ENCODE results near the gene RIN2. TPM values are rescaled to one million over a fixed set of nuclear protein-coding genes. Genes with fewer than 3 reads are reported as not detected.

The RIN2 gene
- total and polyA plus RNA-seq, 9 of the 15 experiments (the other 6 are each of a cell fraction or from before 2014, with no cell fraction given), result 0.09 TPM; not detected in 8

DNA sequence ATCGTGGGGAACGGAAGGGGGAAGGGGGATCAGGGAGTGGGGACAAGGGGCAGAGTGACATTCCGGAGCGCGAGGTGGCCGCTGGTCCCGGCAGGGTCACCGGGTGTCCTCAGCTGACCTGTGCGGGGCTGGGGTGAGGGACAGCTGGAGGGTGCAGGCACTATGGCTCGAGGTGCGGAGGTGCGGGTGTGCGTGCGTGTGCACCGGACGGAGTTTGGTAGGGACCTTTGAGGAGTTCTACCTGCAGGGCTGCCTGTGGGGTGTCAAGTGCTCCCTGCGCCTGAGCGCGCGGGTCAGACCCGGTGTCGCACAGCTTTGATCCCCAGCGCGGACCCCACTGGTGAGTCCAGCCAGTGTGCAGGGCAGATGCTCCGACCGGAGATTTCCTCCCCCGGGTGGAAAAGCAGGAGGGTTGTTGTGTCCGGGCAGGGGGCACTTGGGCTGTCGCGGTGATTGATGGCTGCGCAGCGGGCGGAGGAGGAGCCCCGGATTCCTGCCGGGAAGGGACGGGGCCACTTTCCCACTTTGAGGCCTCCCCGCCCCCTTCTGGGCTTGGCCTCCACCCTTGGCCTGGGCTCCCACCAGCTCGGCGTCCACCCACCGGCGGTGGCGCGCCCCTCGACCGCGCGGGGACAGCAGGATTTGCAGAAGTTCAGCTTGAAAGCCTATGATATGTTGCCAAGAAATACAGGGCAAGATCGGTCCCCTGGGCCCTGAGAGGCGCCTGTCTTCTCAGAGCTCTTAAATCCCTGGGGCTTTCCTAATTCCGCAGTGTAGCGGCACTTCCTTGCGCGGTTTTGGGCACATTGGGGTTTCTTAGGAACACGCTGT lies 658 bp downstream of the RIN2 start:
- intact Hi-C loops (cut with micrococcal nuclease), result no loop called here
- no peaks in the 10 kb centered on the region for H3K36me3 ChIP-seq (ENCODE audit: control insufficient read depth, insufficient read depth, low read length)
- DNase-seq (ENCODE audit: extremely low read depth in 1 of 4, low spot score in 3 of 4) (no peak), FAIRE-seq (no peak), ATAC-seq (no peak)
- no peaks in the 10 kb centered on the region for H4K20me1 ChIP-seq (replicated peaks; ENCODE audit: control insufficient read depth, insufficient read depth, low read length)
- H3K9me3 ChIP-seq (replicated peaks; ENCODE audit: control insufficient read depth, insufficient read depth, low read depth, low read length), result no peaks in the 10 kb centered on the region
- H3K4me2 ChIP-seq (ENCODE audit: insufficient read depth, low read length), result no peak overlapping the region
- in situ Hi-C loops (cut with MboI), result no loop called here
- H3K4me1 ChIP-seq (replicated peaks in 1 of 2; ENCODE audit: control insufficient read depth in 2 of 2, insufficient read depth in 2 of 2, low read length in 2 of 2), result peaks cover 0 to 9% of the 10 kb centered on the region in 2 experiments; a peak in 1 of 5 replicates
- ChIA-PET POLR2A (no interaction called here), CTCF (ENCODE audit: low intra/inter-chr PET ratio) (no interaction called here)
- no peak for TF ChIP-seq RB1 (IDR thresholded peaks at IDR 0.05; ENCODE audit: low read depth)
- H3K9me1 ChIP-seq (ENCODE audit: control insufficient read depth, insufficient read depth, low read length), result no peaks in the 10 kb centered on the region
- no peak overlapping the region for H3K27ac ChIP-seq (ENCODE audit: extremely low read depth, low read depth, low read length)
- H3K79me2 ChIP-seq (ENCODE audit: control insufficient read depth, insufficient read depth, low read length), result no peaks in the 10 kb centered on the region
- no peak overlapping the region for H3K9ac ChIP-seq (ENCODE audit: insufficient read depth in 1 of 2, low read depth in 2 of 2, low read length in 2 of 2)
- H3K4me3 ChIP-seq, result no peak overlapping the region
- H2AFZ ChIP-seq (ENCODE audit: low read depth, low read length), result no peak overlapping the region
- WGBS (ENCODE audit: insufficient coverage, low coverage, missing lambda C conversion rate), result 1% methylated on average over 18 of the region's 54 CpGs
- BruUV-seq (replicated peaks), result no TSS peak
- H3K27me3 ChIP-seq (ENCODE audit: control insufficient read depth in 2 of 2, insufficient read depth in 2 of 2, low read length in 2 of 2), result peaks cover 0 to 9% of the 10 kb centered on the region in 2 experiments; a peak in 2 of 5 replicates

DNA sequence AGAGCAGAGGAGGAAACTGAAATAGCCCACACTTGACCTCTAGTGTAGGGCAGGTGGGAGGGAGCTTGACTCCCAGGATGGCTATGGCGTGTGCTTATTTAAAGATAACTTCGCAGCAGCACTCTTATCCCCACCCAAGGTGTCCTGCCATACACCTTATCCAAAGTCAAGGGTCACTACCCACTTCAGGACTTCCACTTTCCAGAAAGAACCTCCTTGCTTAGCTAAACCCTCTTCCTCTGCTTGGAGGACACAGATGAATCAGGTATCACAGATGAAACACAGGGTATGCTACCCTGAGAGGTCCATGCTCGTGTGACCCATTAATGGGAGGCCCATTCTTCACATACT lies 2.3 kb downstream of the RIN2 start:
- BruUV-seq (replicated peaks), result no TSS peak
- H3K4me2 ChIP-seq (ENCODE audit: insufficient read depth, low read length), result no peak overlapping the region
- TF ChIP-seq U2AF1 (optimal IDR thresholded peaks at IDR 0.05; ENCODE audit: low read depth, low read length) (no peak), KAT7 (CRISPR knock-in tag; IDR thresholded peaks at IDR 0.05; ENCODE audit: borderline replicate concordance) (no peak), CREB1 (IDR thresholded peaks at IDR 0.05) (no peak), CREB1 (CRISPR knock-in tag; IDR thresholded peaks at IDR 0.05) (no peak), ZBTB7A (IDR thresholded peaks at IDR 0.05; ENCODE audit: borderline replicate concordance, control insufficient read depth, low read depth, low read length) (no peak)
- TF ChIP-seq, protein P1, sequence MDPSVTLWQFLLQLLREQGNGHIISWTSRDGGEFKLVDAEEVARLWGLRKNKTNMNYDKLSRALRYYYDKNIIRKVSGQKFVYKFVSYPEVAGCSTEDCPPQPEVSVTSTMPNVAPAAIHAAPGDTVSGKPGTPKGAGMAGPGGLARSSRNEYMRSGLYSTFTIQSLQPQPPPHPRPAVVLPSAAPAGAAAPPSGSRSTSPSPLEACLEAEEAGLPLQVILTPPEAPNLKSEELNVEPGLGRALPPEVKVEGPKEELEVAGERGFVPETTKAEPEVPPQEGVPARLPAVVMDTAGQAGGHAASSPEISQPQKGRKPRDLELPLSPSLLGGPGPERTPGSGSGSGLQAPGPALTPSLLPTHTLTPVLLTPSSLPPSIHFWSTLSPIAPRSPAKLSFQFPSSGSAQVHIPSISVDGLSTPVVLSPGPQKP (CRISPR knock-in tag; IDR thresholded peaks at IDR 0.05), result no peak
- TF ChIP-seq, protein P2, sequence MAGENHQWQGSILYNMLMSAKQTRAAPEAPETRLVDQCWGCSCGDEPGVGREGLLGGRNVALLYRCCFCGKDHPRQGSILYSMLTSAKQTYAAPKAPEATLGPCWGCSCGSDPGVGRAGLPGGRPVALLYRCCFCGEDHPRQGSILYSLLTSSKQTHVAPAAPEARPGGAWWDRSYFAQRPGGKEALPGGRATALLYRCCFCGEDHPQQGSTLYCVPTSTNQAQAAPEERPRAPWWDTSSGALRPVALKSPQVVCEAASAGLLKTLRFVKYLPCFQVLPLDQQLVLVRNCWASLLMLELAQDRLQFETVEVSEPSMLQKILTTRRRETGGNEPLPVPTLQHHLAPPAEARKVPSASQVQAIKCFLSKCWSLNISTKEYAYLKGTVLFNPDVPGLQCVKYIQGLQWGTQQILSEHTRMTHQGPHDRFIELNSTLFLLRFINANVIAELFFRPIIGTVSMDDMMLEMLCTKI (IDR thresholded peaks at IDR 0.05; ENCODE audit: partially characterized antibody), result no peak
- TF ChIP-seq, protein P3, sequence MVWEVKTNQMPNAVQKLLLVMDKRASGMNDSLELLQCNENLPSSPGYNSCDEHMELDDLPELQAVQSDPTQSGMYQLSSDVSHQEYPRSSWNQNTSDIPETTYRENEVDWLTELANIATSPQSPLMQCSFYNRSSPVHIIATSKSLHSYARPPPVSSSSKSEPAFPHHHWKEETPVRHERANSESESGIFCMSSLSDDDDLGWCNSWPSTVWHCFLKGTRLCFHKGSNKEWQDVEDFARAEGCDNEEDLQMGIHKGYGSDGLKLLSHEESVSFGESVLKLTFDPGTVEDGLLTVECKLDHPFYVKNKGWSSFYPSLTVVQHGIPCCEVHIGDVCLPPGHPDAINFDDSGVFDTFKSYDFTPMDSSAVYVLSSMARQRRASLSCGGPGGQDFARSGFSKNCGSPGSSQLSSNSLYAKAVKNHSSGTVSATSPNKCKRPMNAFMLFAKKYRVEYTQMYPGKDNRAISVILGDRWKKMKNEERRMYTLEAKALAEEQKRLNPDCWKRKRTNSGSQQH (CRISPR knock-in tag; IDR thresholded peaks at IDR 0.05), result no peak
- TF ChIP-seq, protein P4, sequence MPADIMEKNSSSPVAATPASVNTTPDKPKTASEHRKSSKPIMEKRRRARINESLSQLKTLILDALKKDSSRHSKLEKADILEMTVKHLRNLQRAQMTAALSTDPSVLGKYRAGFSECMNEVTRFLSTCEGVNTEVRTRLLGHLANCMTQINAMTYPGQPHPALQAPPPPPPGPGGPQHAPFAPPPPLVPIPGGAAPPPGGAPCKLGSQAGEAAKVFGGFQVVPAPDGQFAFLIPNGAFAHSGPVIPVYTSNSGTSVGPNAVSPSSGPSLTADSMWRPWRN (IDR thresholded peaks at IDR 0.05; ENCODE audit: low read depth), result no peak

More for the DNA sequence above, 2.3 kb downstream of the RIN2 start:
- 0% methylated on average over 3 of the region's 3 CpGs for WGBS (ENCODE audit: insufficient coverage, low coverage, missing lambda C conversion rate)
- in situ Hi-C loops (cut with MboI) (no loop called here), intact Hi-C loops (cut with micrococcal nuclease) (no loop called here)
- Histone ChIP-seq H3K9ac (ENCODE audit: insufficient read depth in 1 of 2, low read depth in 2 of 2, low read length in 2 of 2) (no peak overlapping the region), H3K27me3 (ENCODE audit: control insufficient read depth in 2 of 2, insufficient read depth in 2 of 2, low read length in 2 of 2) (peaks cover 0 to 9% of the 10 kb centered on the region in 2 experiments; a peak in 2 of 5 replicates), H3K4me1 (replicated peaks in 1 of 2; ENCODE audit: control insufficient read depth in 2 of 2, insufficient read depth in 2 of 2, low read length in 2 of 2) (peaks cover 0 to 9% of the 10 kb centered on the region in 2 experiments; a peak in 1 of 5 replicates), H3K9me3 (replicated peaks; ENCODE audit: control insufficient read depth, insufficient read depth, low read depth, low read length) (no peaks in the 10 kb centered on the region), H4K20me1 (replicated peaks; ENCODE audit: control insufficient read depth, insufficient read depth, low read length) (no peaks in the 10 kb centered on the region), H2AFZ (ENCODE audit: low read depth, low read length) (no peak overlapping the region), H3K36me3 (ENCODE audit: control insufficient read depth, insufficient read depth, low read length) (no peaks in the 10 kb centered on the region), H3K27ac (ENCODE audit: extremely low read depth, low read depth, low read length) (no peak overlapping the region), H3K9me1 (ENCODE audit: control insufficient read depth, insufficient read depth, low read length) (no peaks in the 10 kb centered on the region), H3K4me3 (no peak overlapping the region), H3K79me2 (ENCODE audit: control insufficient read depth, insufficient read depth, low read length) (no peaks in the 10 kb centered on the region)
- DNase-seq (ENCODE audit: extremely low read depth in 1 of 4, low spot score in 3 of 4) (no peak), ATAC-seq (no peak), FAIRE-seq (no peak)
- POLR2A ChIA-PET, result interaction anchor here (0.7 kb wide), 1 partner anchor 909 kb away, joined by 3 read pairs; no protein-coding TSS in a partner anchor
- CTCF ChIA-PET (ENCODE audit: low intra/inter-chr PET ratio), result no interaction called here
